Esophagus muscularis mucosa (tissue), 3 donors: ENCODE measurements around the gene CD38.

Experiments used
- POLR2A ChIP-seq: fragments of 450-650 bp; IDR thresholded peaks from one replicate; pipeline ENCODE4 v1.6.1; 2017; ENCODE audit warnings: antibody characterized with exemption, moderate library complexity, mild to moderate bottlenecking, low read depth
- POLR2AphosphoS5 ChIP-seq, 2 donors: sonication (generic); formaldehyde crosslinking; IDR thresholded peaks; one replicate each; pipeline ENCODE4 v1.6.1; 2017; ENCODE audit warnings: antibody characterized with exemption in 2 of 2
- TF ChIP-seq, protein P1 (sequence below), 3 experiments: fragments of 200-600 bp in 2 of 3; fragments of 450-650 bp in 1 of 3; sonication (generic) in 2 of 3; IDR thresholded peaks; one replicate each; pipeline ENCODE4 v1.5.1; 2017 to 2019; ENCODE audit warnings: antibody characterized with exemption in 3 of 3, mild to moderate bottlenecking in 2 of 3, moderate library complexity in 1 of 3

DNA sequence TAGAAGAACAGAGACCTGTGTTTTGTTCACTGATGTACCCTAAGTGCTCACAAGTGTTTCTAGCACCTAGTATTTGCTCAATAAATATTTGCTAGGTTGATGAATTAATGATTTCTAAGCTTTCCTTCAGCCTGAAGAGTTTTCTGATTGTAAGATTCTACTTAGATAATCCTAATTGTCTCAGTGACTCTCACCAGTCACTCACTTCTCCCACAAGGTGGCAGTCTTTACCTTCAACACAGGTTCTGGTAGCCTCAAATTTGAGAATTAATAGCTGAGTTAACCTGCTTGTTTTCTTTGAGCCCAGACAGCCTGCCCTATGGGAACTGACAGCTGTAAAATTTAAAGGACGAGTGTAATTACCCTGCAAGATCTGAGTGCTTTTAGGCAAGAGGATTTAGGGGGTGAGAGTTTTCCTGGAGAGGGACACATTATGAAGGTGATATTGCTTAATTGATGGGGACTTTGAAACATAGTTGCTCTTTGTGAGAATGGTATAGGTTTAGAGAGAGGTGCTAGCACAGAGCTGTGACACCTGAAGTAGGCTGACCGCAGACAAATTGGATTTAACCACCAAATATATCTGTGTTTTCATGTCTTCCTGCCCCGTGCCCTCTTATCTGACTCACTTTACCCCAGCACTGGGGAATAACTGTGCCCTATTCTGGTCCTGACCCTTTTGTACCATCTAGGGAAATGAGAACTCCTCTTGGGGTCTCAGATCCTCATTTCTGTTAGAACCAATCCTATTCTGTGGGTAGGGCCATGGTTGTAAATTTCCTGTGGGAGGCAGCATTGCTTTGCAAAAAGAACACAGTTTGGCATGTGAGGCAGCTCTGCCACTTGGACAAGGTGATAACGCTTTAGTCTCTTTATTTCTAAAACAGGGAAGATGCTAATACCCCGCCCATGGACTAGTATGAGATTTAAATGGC lies 27.7 kb downstream of the CD38 start:
- TF ChIP-seq, protein P1, sequence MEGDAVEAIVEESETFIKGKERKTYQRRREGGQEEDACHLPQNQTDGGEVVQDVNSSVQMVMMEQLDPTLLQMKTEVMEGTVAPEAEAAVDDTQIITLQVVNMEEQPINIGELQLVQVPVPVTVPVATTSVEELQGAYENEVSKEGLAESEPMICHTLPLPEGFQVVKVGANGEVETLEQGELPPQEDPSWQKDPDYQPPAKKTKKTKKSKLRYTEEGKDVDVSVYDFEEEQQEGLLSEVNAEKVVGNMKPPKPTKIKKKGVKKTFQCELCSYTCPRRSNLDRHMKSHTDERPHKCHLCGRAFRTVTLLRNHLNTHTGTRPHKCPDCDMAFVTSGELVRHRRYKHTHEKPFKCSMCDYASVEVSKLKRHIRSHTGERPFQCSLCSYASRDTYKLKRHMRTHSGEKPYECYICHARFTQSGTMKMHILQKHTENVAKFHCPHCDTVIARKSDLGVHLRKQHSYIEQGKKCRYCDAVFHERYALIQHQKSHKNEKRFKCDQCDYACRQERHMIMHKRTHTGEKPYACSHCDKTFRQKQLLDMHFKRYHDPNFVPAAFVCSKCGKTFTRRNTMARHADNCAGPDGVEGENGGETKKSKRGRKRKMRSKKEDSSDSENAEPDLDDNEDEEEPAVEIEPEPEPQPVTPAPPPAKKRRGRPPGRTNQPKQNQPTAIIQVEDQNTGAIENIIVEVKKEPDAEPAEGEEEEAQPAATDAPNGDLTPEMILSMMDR (IDR thresholded peaks at IDR 0.05): peak; percentile 65 to 73 (median 73)
- TF ChIP-seq POLR2A (no peak), POLR2AphosphoS5 (IDR thresholded peaks at IDR 0.05) (no peak)
